ENCODE measurements around the gene PRIM2.
"Not testable (repeated sequence)": the region's sequence is repeated elsewhere in the genome, so short reads cannot be mapped to it uniquely, and the experiment has no call there.

Gene PRIM2

DNA sequence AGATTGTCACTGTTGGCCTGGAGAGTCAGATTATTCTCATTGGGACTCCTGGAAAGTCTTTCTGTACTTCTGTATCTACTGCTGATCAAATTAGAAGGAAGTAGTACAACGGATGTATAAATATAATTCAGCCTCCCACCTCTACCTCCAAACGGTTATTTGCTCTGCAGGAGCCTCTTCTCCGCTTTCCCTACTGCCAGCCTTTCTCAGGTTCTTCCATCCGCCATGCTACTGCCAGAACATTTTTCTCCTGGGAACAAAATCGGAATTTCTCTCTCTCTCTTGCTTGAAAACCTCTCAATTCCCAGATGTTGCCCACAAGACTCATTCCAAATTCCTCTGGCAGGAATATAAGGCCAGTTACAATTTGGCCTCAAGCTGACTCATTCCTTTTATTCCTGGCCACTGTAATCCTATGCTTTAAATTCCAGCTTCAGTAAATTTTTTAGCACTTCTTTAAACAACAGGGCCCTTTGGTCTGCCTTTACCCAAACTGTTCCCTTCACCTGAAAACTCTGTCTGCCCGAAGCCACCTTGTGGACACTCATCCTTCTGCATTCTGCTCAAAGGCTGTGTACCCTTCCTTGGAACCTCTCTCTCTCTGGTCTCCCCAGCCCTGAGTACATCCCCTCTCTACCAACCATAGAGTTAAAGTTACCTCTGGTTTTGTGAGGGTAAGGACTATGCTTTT is 354.7 kb downstream of the PRIM2 start:
- not testable (repeated sequence) for H3K4me3 ChIP-seq (ENCODE audit: low read depth, low read length)
- peak; percentile 21 for DNase-seq (ENCODE audit: low read depth)

DNA sequence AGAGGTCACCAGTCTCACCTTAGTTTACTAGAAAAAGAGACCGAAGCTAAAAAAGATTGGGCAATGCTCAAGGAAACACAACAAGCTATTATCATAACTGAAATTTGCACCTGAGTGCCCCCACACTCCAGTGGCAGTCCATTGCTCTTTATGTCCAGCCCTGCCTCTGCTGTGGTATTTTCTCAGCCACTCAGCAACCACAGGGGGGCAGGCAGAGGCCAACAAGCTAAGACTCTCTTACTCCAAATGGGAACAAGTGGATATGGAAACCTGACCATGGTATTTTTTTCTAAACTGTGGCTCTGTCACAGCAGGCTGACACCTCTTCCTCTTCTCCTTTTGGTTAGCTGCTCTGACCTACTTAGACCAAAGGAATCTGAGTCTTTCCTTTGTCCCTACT is 355.9 kb downstream of the PRIM2 start:
- DNase-seq (ENCODE audit: low read depth) = not testable (repeated sequence)

DNA sequence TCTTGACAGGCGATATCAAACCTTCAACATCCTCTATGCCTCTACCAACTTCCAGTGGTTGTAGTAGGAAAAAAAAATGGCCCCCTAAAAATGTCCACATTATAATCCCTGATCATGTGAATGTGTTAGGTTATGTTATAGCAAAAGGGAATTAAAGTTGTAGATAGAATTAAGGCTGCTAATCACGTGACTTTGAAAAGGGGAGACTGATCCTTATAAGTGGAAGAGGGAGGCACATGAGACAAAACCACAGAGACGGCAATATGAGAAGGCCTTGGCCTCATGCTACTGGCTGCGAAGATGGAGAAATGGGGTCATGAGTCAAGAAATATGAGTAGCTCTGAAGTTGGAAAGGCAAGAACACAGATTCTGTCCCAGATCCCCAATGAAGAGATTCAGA is 358.0 kb downstream of the PRIM2 start:
- H3K4me3 ChIP-seq (ENCODE audit: low read depth, low read length); DNase-seq (ENCODE audit: low read depth): not testable (repeated sequence)

More for the DNA sequence above, 355.9 kb downstream of the PRIM2 start:
- H3K4me3 ChIP-seq (ENCODE audit: low read depth, low read length) = not testable (repeated sequence)

DNA sequence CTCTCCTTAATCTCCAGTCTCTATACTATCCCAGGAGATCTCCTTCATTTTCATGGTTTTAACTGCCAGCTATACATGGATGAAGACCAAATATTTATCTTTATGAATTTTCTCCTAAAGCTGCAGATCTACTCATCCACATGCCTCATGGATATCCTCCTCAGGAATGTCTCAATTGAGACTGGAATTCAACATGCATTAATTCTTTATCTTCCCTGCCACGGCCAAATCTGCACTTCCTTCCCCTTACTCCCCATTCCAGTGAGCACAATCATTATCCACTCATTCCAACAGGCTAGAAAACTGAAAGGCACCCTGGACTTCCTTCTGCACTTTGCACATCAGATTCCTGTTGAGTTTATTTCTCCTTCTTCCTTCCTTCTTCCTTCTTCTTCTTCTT is 379.0 kb downstream of the PRIM2 start:
- not testable (repeated sequence) for H3K4me3 ChIP-seq (ENCODE audit: low read depth, low read length); DNase-seq (ENCODE audit: low read depth)

All from skeletal muscle cell (primary cell).